ENCODE results near the gene EPB41.
A peak's percentile ranks its signal among the peaks of the same experiment; 100 is the strongest.

EPB41 gene

GRCh38 chr1:29156543-29157268 lies 242.3 kb downstream of the EPB41 start:
- TF ChIP-seq, protein P1, sequence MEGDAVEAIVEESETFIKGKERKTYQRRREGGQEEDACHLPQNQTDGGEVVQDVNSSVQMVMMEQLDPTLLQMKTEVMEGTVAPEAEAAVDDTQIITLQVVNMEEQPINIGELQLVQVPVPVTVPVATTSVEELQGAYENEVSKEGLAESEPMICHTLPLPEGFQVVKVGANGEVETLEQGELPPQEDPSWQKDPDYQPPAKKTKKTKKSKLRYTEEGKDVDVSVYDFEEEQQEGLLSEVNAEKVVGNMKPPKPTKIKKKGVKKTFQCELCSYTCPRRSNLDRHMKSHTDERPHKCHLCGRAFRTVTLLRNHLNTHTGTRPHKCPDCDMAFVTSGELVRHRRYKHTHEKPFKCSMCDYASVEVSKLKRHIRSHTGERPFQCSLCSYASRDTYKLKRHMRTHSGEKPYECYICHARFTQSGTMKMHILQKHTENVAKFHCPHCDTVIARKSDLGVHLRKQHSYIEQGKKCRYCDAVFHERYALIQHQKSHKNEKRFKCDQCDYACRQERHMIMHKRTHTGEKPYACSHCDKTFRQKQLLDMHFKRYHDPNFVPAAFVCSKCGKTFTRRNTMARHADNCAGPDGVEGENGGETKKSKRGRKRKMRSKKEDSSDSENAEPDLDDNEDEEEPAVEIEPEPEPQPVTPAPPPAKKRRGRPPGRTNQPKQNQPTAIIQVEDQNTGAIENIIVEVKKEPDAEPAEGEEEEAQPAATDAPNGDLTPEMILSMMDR (IDR thresholded peaks at IDR 0.05) = no peak
- no peaks in the 10 kb centered on the region for H3K9me3 ChIP-seq
- H3K4me1 ChIP-seq (ENCODE audit: control insufficient read depth in 1 of 2, insufficient read depth in 1 of 2, low read depth in 1 of 2, low read length in 1 of 2) = peaks cover 0 to 10% of the 10 kb centered on the region in 2 experiments
- peaks cover 85% of the 10 kb centered on the region for H3K36me3 ChIP-seq
- H3K27ac ChIP-seq = no peak overlapping the region
- no peak overlapping the region for H3K4me3 ChIP-seq (ENCODE audit: low read depth in 1 of 2, low read length in 1 of 2)
- H3K27me3 ChIP-seq = no peaks in the 10 kb centered on the region

- H3K36me3 ChIP-seq = peaks cover 80% of the 10 kb centered on the region
These were observed 242.9 kb downstream of the EPB41 start for GRCh38 chr1:29157269-29157601.

DNA sequence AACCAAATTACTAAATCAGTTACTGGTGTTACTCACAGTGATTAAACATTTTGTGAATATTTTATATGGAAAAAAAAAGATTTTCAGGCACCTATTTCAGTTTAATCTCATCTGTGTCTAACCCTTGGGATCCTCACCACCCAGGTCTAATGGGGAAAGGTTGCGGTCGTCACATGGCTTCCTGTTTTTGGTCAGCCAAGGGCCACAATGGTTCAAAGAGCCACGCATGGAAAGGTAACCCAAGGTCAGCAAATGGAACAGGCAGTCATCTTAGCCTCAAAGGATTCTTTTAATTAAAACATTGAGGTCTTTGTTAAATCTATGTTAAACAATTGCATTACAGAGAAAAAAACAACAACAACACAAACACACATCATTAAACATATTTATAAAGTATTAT lies 245.4 kb downstream of the EPB41 start:
- H3K4me1 ChIP-seq (ENCODE audit: control insufficient read depth in 1 of 2, insufficient read depth in 1 of 2, low read depth in 1 of 2, low read length in 1 of 2) = peaks cover 6 to 14% of the 10 kb centered on the region in 2 experiments
- TF ChIP-seq, protein P1 (IDR thresholded peaks at IDR 0.05) = no peak
- peaks cover 70% of the 10 kb centered on the region for H3K36me3 ChIP-seq
- H3K27me3 ChIP-seq = no peaks in the 10 kb centered on the region
- H3K9me3 ChIP-seq = no peaks in the 10 kb centered on the region
- H3K4me3 ChIP-seq (ENCODE audit: low read depth in 1 of 2, low read length in 1 of 2) = no peak overlapping the region
- peak overlapping the region; percentile 60 for H3K27ac ChIP-seq

More at GRCh38 chr1:29157269-29157601, 242.9 kb downstream of the EPB41 start:
- Histone ChIP-seq H3K27me3 (no peaks in the 10 kb centered on the region), H3K4me1 (ENCODE audit: control insufficient read depth in 1 of 2, insufficient read depth in 1 of 2, low read depth in 1 of 2, low read length in 1 of 2) (peaks cover 5 to 14% of the 10 kb centered on the region in 2 experiments), H3K9me3 (no peaks in the 10 kb centered on the region), H3K4me3 (ENCODE audit: low read depth in 1 of 2, low read length in 1 of 2) (no peak overlapping the region), H3K27ac (no peak overlapping the region)
- TF ChIP-seq, protein P1 (IDR thresholded peaks at IDR 0.05) = no peak

DNA sequence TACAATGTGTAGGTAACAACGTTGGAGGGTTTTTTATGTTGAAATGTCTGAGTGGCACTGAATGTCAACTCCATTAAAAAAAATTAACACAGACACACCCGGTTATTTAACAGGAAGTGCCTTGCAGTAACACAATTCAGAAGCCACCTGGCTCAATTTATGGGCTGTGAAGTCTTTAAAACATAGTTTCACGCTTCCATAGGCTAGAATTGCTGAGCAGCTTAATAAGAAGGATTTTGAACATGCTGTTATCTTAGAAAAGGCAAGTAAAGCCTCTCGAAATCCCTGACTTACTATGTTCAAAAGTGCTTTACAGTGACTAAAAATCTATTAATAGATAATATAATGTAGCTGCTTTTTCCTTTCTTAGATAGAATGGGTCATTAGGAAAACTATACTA lies 247.7 kb downstream of the EPB41 start:
- Histone ChIP-seq H3K9me3 (no peaks in the 10 kb centered on the region), H3K36me3 (peaks cover 71% of the 10 kb centered on the region), H3K27me3 (no peaks in the 10 kb centered on the region), H3K4me3 (ENCODE audit: low read depth in 1 of 2, low read length in 1 of 2) (no peak overlapping the region), H3K4me1 (ENCODE audit: control insufficient read depth in 1 of 2, insufficient read depth in 1 of 2, low read depth in 1 of 2, low read length in 1 of 2) (peaks cover 6 to 14% of the 10 kb centered on the region in 2 experiments), H3K27ac (peak overlapping the region; percentile 47)
- TF ChIP-seq, protein P1 (IDR thresholded peaks at IDR 0.05) = no peak

- Histone ChIP-seq H3K4me3 (ENCODE audit: low read depth in 1 of 2, low read length in 1 of 2) (no peak overlapping the region), H3K27me3 (no peaks in the 10 kb centered on the region), H3K36me3 (peaks cover 70% of the 10 kb centered on the region), H3K9me3 (no peaks in the 10 kb centered on the region), H3K4me1 (ENCODE audit: control insufficient read depth in 1 of 2, insufficient read depth in 1 of 2, low read depth in 1 of 2, low read length in 1 of 2) (peaks cover 6 to 14% of the 10 kb centered on the region in 2 experiments), H3K27ac (peak overlapping the region; percentile 47)
- TF ChIP-seq, protein P1 (IDR thresholded peaks at IDR 0.05) = no peak
These were observed 248.2 kb downstream of the EPB41 start for GRCh38 chr1:29162476-29163138.

Measured in neutrophil (primary cell).